GM21447 (cell line): Measurements from ENCODE around the gene SETD1A.
"Not testable (repeated sequence)": the region's sequence is repeated elsewhere in the genome, so short reads cannot be mapped to it uniquely, and the experiment has no call there.

Experiments
- ATAC-seq: cut with Tn5 transposase; IDR thresholded peaks from one replicate; pipeline ENCODE4 v1.9.1; 2021; ENCODE audit not compliant: unreplicated experiment

The SETD1A gene

GRCh38 chr16:30928390-30928789, 29.2 kb upstream of the SETD1A start:
- ATAC-seq = no peak

- ATAC-seq = no peak
These were observed 28.4 kb upstream of the SETD1A start for GRCh38 chr16:30929167-30929566.

DNA sequence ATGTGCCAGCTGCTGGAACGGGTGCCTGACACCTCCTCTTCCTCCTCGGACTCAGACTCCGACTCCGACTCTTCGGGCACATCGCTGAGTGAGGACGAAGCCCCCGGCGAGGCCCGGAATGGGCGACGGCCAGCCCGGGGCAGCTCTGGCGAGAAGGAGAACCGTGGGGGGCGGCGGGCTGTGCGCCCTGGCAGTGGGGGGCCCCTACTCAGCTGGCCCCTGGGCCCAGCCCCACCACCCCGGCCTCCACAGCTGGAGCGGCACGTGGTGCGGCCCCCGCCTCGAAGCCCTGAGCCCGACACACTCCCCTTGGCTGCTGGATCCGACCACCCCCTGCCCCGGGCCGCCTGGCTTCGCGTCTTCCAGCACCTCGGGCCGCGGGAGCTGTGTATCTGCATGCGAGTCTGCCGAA, 27.4 kb upstream of the SETD1A start:
- no peak for ATAC-seq

- ATAC-seq = no peak
These were observed 26.4 kb upstream of the SETD1A start for GRCh38 chr16:30931068-30931650.

DNA sequence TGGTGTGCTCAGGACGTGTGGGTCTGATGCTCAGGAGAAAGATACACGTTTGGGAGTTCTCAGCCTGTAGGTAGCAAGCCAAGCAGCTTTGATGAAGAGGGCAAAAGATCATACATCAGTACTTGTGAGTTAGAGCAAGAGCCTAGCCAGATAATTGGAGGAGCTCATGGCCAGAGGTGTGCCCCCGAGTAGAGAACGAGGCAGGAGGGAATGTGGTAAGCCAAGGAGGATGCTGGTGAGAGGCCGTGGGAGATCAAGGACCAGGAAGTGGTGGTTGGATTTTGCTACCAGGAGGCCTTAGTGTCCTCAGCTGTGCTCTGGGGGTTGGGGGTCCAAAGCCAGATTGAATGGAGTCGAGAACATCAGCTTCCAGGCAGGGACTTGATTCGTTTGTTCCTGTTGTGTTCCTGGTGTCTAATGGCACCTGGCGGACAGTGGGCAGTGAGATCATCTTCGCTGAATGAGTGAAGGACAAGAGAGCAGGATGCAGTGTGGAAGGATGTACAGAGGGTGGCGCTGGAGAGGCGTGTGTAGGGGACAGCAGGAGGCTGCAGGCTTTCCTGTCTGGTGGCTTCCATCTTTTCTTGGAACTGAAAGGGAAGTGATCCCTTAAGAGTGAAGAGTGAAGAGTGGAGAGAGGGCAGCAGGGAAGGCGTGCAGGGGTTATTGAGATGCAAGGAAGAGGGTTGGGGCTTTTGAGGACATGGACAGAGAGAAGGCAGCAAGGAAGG, 22.6 kb upstream of the SETD1A start:
- ATAC-seq = no peak

DNA sequence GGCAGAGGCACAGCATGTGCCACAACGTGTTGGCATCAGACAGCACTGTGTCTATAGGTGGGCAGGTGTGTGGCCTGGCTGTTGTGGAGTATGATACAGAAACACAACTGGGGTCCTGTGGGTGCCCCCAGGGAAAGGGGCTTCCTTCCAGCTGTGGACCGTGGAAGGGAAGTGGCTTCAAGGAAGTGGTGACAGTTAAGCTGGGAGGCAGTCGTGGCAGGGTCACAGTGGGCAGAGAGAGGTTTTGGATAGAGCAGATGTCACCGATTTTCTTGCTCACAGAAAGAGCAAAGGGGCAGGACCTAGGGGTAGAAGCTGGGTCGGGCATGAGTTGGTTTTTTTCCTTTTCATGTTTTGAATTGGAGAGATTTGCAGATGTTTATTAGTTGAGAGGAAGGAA, 19.9 kb upstream of the SETD1A start:
- ATAC-seq = no peak

- not testable (repeated sequence) for ATAC-seq
These were observed 18.0 kb upstream of the SETD1A start for GRCh38 chr16:30939571-30939970.

GRCh38 chr16:30941600-30942425, 15.7 kb upstream of the SETD1A start:
- ATAC-seq = peak; percentile 86

DNA sequence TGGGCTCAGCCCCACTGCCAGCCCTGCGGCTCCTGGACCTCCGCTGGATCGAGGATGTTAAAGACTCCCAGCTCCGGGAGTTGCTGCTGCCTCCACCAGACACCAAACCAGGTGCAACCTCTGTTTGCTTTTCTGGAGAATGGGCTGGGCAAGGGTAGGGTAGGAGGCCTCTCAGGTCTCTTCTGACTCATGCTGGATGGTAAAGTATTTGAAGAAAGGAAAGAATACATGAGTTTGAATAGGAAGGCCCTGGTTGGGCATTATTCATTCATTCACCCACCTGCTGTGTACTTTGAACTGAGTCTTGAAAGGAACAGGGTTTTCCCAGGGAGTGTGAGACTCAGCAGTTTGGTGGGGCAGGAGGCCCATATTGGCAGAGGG, 15.1 kb upstream of the SETD1A start:
- no peak for ATAC-seq

GRCh38 chr16:30944352-30944751, 13.2 kb upstream of the SETD1A start:
- ATAC-seq = no peak

- no peak for ATAC-seq
These were observed 10.6 kb upstream of the SETD1A start for GRCh38 chr16:30946671-30947540.

- ATAC-seq = no peak
These were observed 10.1 kb upstream of the SETD1A start for GRCh38 chr16:30947541-30947858.

GRCh38 chr16:30947859-30948666, 9.5 kb upstream of the SETD1A start:
- peak; percentile 9 for ATAC-seq

DNA sequence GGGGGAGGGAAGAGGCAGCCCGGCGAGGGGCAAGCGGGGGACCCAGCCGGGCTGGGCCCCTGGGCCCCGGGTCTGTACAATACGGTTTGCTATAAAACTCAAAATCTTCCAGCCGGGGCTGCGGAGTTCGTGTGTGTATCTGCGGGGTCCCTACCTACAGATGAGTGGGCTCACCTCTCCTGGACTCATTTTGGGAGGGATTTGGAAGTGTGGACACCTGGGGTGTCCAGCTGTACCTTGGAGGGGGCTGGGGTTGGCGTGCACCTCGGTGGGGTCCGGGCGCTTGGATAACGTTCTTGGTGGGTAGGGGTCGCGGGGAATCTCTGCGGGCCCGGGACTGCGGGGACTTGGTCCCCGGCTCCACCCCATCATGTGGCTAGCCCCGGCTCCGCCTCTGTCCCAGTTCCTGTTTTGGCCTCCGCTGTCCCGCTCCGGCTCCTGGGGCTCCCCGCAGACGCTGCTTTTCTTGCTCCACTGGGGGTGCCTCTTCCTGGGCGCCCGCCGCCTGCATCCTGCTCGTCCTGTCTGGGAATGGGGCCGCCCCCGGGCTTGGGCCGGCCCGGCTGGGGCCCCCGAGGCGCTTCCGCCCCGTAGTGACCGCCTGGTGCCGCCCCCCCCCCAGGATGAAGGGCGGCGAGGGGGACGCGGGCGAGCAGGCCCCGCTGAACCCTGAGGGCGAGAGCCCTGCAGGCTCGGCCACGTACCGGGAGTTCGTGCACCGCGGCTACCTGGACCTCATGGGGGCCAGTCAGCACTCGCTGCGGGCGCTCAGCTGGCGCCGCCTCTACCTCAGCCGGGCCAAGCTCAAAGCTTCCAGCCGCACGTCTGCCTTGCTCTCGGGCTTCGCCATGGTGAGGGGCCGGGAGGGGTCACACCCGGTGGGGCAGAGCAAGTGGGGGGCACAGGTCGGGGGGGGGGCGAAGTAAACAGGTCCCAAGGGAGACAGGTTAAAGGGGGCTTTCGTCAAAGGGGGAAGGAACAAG, 8.6 kb upstream of the SETD1A start, which contains the start of gene ORAI3:
ORAI3 (plus strand) TSS at position 402 of the 983 bp plus-strand sequence; CDS start at position 624, 222 bp downstream.
- ATAC-seq = peak; percentile 67

GRCh38 chr16:30949650-30950515, 7.7 kb upstream of the SETD1A start:
- peak; percentile 53 for ATAC-seq

GRCh38 chr16:30950516-30951065, 7.0 kb upstream of the SETD1A start:
- ATAC-seq = no peak

DNA sequence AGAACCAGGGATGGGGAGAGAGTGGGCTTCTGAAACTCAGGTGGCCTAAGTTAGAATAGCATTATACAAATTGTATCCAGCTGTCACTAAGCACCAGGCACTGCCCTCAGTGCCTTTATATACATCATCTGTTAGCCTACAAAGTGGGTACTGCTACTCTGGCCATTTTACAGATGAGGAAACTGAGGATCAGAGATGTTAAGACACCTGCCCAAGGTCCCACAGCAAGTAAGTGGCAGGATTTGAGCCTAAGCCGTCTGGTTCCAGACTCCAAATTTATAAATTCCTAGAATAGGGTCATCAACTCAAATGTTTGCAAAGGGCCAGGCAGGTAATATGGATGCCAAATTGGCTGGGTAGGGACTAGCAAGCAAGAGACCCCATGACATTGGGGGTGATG, 6.4 kb upstream of the SETD1A start:
- ATAC-seq = no peak

GRCh38 chr16:30951750-30952149, 5.8 kb upstream of the SETD1A start:
- ATAC-seq = no peak
